Neural progenitor cell (in vitro differentiated cells): ENCODE measurements around the gene CTH. TPM values are rescaled to one million over a fixed set of nuclear protein-coding genes. Genes with fewer than 3 reads are reported as not detected.

Source experiments
- DNase-seq: peaks from one replicate; pipeline ENCODE4 v3.0.0-alpha.2; 2016; ENCODE audit warnings: low spot score
- H2AFZ ChIP-seq: fragments of 200-600 bp; sonication (generic); replicated peaks from 2 replicates; pipeline ENCODE4 v1.6.1; 2016; ENCODE audit warnings: antibody characterized with exemption
- H3F3A ChIP-seq: fragments of 200-600 bp; sonication (generic); 2 replicates; pipeline ENCODE4 v1.6.1; 2016; ENCODE audit warnings: antibody characterized with exemption, low read depth
- H3K27ac ChIP-seq: fragments of 200-600 bp; sonication (generic); 2 replicates; pipeline ENCODE4 v1.5.1; 2016; ENCODE audit warnings: mild to moderate bottlenecking
- H3K27me3 ChIP-seq: fragments of 200-600 bp; sonication (generic); 2 replicates; pipeline ENCODE4 v1.6.1; 2016; ENCODE audit warnings: mild to moderate bottlenecking, moderate library complexity
- H3K36me3 ChIP-seq: fragments of 200-600 bp; sonication (generic); 2 replicates; pipeline ENCODE4 v1.5.1; 2016
- H3K4me1 ChIP-seq: fragments of 200-600 bp; sonication (generic); 2 replicates; pipeline ENCODE4 v1.6.1; 2016; ENCODE audit warnings: mixed run types
- H3K4me2 ChIP-seq: fragments of 200-600 bp; sonication (generic); 2 replicates; pipeline ENCODE4 v1.6.1; 2016
- H3K4me3 ChIP-seq: fragments of 200-600 bp; sonication (generic); 2 replicates; pipeline ENCODE4 v1.5.1; 2016
- H3K79me2 ChIP-seq: fragments of 200-600 bp; sonication (generic); 2 replicates; pipeline ENCODE4 v1.6.1; 2016; ENCODE audit warnings: low read depth
- H3K9ac ChIP-seq: fragments of 200-600 bp; sonication (generic); 2 replicates; pipeline ENCODE4 v1.6.1; 2016
- H3K9me3 ChIP-seq: fragments of 200-600 bp; sonication (generic); 2 replicates; pipeline ENCODE4 v1.5.1; 2016; ENCODE audit warnings: low read depth
- H4K20me1 ChIP-seq: fragments of 200-600 bp; sonication (generic); 2 replicates; pipeline ENCODE4 v1.6.1; 2016; ENCODE audit warnings: low read depth
- H3K27ac Mint-ChIP-seq: 3 replicates; pipeline ENCODE4 v1.8.0; 2021; ENCODE audit warnings: mixed read lengths
- H3K27me3 Mint-ChIP-seq: 2 replicates; pipeline ENCODE4 v1.8.0; 2022; ENCODE audit warnings: low read depth, mild to moderate bottlenecking, inconsistent platforms, moderate library complexity, mixed read lengths; ENCODE audit not compliant: insufficient read depth
- H3K36me3 Mint-ChIP-seq: 3 replicates; pipeline ENCODE4 v1.8.0; 2021; ENCODE audit warnings: mixed read lengths
- H3K4me1 Mint-ChIP-seq: 3 replicates; pipeline ENCODE4 v1.8.0; 2021; ENCODE audit warnings: mixed read lengths
- H3K4me3 Mint-ChIP-seq: 3 replicates; pipeline ENCODE4 v1.8.0; 2021; ENCODE audit warnings: mild to moderate bottlenecking, moderate library complexity, mixed read lengths
- H3K9me3 Mint-ChIP-seq: 3 replicates; pipeline ENCODE4 v1.8.0; 2020; ENCODE audit warnings: mixed read lengths
- EZH2 ChIP-seq: fragments of 200-600 bp; sonication (generic); IDR thresholded peaks from 2 replicates; pipeline ENCODE4 v1.6.1; 2017; ENCODE audit warnings: antibody characterized with exemption, mild to moderate bottlenecking, moderate library complexity
- EZH2phosphoT487 ChIP-seq: fragments of 200-600 bp; sonication (generic); IDR thresholded peaks from 2 replicates; pipeline ENCODE4 v1.6.1; 2017; ENCODE audit warnings: antibody characterized with exemption
- total RNA-seq: library from RNA; depleted of rRNA; stranded (reverse); fragments of >200 nt; gene quantifications from 2 replicates; pipeline ENCODE4 v1.2.3, GENCODE V29; 2015; ENCODE audit warnings: low replicate concordance
- TF ChIP-seq, protein P1 (sequence below): fragments of 200-600 bp; sonication (generic); IDR thresholded peaks from 2 replicates; pipeline ENCODE4 v1.5.1; 2017; ENCODE audit warnings: antibody characterized with exemption, mild to moderate bottlenecking

CTH gene
- total RNA-seq, 1 donor from 2014 or later = 16.0 TPM

DNA sequence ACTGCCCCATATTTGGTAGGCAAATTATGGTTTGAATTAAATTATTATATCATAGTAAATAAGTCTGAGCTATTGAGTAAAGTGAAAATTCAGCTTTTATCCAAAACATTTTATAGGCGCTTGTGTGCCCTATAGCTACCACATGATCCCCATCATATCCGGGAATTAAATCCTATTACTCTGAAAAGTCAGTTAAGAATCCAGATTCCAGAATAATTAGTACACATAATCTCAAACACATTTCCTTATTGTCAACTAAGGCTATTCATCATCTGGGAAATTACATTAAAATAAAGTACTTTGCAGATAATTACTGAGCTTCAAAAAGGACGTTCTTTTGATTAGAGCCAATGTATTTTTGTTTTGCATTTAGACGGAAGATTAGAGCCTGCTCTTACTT is 72.3 kb downstream of the CTH start:
- Histone ChIP-seq H3K27me3 (no peaks in the 10 kb centered on the region), H3K36me3 (no peaks in the 10 kb centered on the region), H3K9me3 (no peaks in the 10 kb centered on the region), H3F3A (no peaks in the 10 kb centered on the region), H3K79me2 (no peaks in the 10 kb centered on the region), H4K20me1 (no peaks in the 10 kb centered on the region), H2AFZ (no peak overlapping the region), H3K27ac (no peak overlapping the region), H3K9ac (no peak overlapping the region), H3K4me1 (no peaks in the 10 kb centered on the region), H3K4me2 (no peak overlapping the region), H3K4me3 (no peak overlapping the region)
- no peak overlapping the region for H3K4me3 Mint-ChIP-seq
- no peak for TF ChIP-seq EZH2phosphoT487
- TF ChIP-seq, protein P1, sequence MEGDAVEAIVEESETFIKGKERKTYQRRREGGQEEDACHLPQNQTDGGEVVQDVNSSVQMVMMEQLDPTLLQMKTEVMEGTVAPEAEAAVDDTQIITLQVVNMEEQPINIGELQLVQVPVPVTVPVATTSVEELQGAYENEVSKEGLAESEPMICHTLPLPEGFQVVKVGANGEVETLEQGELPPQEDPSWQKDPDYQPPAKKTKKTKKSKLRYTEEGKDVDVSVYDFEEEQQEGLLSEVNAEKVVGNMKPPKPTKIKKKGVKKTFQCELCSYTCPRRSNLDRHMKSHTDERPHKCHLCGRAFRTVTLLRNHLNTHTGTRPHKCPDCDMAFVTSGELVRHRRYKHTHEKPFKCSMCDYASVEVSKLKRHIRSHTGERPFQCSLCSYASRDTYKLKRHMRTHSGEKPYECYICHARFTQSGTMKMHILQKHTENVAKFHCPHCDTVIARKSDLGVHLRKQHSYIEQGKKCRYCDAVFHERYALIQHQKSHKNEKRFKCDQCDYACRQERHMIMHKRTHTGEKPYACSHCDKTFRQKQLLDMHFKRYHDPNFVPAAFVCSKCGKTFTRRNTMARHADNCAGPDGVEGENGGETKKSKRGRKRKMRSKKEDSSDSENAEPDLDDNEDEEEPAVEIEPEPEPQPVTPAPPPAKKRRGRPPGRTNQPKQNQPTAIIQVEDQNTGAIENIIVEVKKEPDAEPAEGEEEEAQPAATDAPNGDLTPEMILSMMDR = no peak
- no peak for TF ChIP-seq EZH2
- no peak overlapping the region for H3K27ac Mint-ChIP-seq
- H3K4me1 Mint-ChIP-seq = no peaks in the 10 kb centered on the region
- H3K9me3 Mint-ChIP-seq = no peaks in the 10 kb centered on the region
- no peak for DNase-seq
- no peaks in the 10 kb centered on the region for H3K36me3 Mint-ChIP-seq
- H3K27me3 Mint-ChIP-seq = peaks cover 2% of the 10 kb centered on the region

DNA sequence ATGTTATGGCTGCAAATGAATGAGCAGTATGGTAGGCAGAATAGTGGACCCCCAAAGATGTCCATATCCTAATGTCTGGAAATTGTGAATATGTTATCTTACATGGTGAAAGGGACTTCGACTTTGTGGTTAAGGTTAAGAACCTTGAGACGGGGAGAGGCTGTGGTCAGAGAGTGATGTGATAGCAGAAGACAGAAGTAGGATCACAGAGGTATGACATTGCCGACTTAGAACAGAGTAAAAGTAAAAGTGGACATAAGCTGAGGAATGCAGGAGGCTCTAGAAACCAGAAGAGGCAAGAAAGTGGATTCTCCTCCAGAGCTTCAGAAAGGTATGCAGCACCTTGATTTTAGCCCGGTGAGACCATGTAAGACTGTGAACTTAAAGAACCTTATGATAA is 74.6 kb downstream of the CTH start:
- Histone ChIP-seq H3K4me3 (no peak overlapping the region), H3F3A (no peaks in the 10 kb centered on the region), H3K4me2 (no peak overlapping the region), H3K36me3 (no peaks in the 10 kb centered on the region), H3K27ac (no peak overlapping the region), H3K27me3 (no peaks in the 10 kb centered on the region), H2AFZ (no peak overlapping the region), H3K4me1 (no peaks in the 10 kb centered on the region), H3K9ac (no peak overlapping the region), H4K20me1 (no peaks in the 10 kb centered on the region), H3K9me3 (no peaks in the 10 kb centered on the region), H3K79me2 (no peaks in the 10 kb centered on the region)
- no peaks in the 10 kb centered on the region for H3K36me3 Mint-ChIP-seq
- no peak overlapping the region for H3K4me3 Mint-ChIP-seq
- no peaks in the 10 kb centered on the region for H3K4me1 Mint-ChIP-seq
- H3K27ac Mint-ChIP-seq = no peak overlapping the region
- peaks cover 2% of the 10 kb centered on the region for H3K27me3 Mint-ChIP-seq
- TF ChIP-seq EZH2 (no peak), EZH2phosphoT487 (no peak)
- TF ChIP-seq, protein P1 = no peak
- DNase-seq = no peak
- no peaks in the 10 kb centered on the region for H3K9me3 Mint-ChIP-seq

DNA sequence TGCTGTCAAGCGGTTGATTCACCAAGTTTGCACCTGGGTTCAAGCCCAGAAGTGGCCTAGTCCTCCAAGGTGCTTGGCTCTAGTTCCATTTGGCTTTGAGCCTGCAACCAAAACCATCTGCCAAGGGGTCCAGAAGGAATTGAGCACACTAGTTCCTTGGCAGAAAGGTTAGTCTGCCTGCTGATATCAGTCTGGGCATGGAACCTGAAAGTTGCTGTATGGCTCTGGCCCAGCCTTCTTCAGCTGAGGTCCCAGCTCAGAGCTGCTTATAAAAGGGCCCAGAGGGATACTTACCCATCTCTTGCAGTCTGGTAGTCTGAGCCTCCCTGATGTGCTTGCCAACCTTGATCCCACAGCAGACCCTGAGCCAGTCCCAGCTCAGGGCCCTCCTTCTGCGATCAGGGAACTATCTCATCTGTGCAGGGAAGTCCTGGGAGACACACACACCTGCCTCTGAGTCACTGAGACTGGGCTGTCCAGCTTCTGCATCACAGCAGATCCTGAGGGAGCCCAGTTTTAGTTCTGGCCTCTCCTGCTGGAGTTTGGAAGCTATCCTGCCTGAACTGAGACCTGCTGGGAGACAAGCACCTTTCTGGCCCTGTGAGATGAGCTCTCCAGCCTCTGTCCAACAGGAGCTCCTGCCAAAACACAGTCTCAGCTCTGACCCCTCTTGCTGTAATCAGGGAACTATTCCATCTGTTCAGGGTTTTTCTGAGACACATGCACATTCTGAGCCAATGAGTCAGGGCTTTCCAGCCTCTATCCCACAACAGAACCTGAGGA is 75.8 kb downstream of the CTH start:
- H3K9me3 ChIP-seq = no peaks in the 10 kb centered on the region
- H4K20me1 ChIP-seq = no peaks in the 10 kb centered on the region
- Mint-ChIP-seq H3K4me3 (no peak overlapping the region), H3K9me3 (no peaks in the 10 kb centered on the region), H3K36me3 (no peaks in the 10 kb centered on the region), H3K27me3 (peaks cover 2% of the 10 kb centered on the region), H3K4me1 (no peaks in the 10 kb centered on the region), H3K27ac (no peak overlapping the region)
- H3K79me2 ChIP-seq = no peaks in the 10 kb centered on the region
- TF ChIP-seq, protein P1 = no peak
- TF ChIP-seq EZH2 (no peak), EZH2phosphoT487 (no peak)
- H3F3A ChIP-seq = no peaks in the 10 kb centered on the region
- H2AFZ ChIP-seq = no peak overlapping the region
- no peak overlapping the region for H3K9ac ChIP-seq
- no peaks in the 10 kb centered on the region for H3K36me3 ChIP-seq
- no peak overlapping the region for H3K4me3 ChIP-seq
- H3K27ac ChIP-seq = no peak overlapping the region
- DNase-seq = no peak
- H3K4me1 ChIP-seq = no peaks in the 10 kb centered on the region
- no peaks in the 10 kb centered on the region for H3K27me3 ChIP-seq
- no peak overlapping the region for H3K4me2 ChIP-seq
